SK-N-SH treated with all-trans-retinoic acid at 6 μM for 48 hours (cell line): Measurements from ENCODE around the gene C6orf120.

ENCODE experiments used
- ATAC-seq: fragments of 200-7000 bp; cut with Tn5 transposase; 3 replicates; pipeline ENCODE4 v1.9.1; 2020; ENCODE audit warnings: mild to moderate bottlenecking, moderate library complexity
- ARNTL ChIP-seq: fragments of 450-650 bp; formaldehyde crosslinking; IDR thresholded peaks from 2 replicates; pipeline ENCODE4 v1.5.0; 2020; ENCODE audit warnings: low read depth, mild to moderate bottlenecking, moderate library complexity, borderline replicate concordance
- BACH2 ChIP-seq: fragments of 250-450 bp; sonication (Bioruptor Pico); IDR thresholded peaks from 2 replicates; pipeline ENCODE4 v1.9.0; 2021; ENCODE audit warnings: mild to moderate bottlenecking, borderline replicate concordance
- CREB5 ChIP-seq: fragments of 250-450 bp; sonication (Bioruptor Pico); IDR thresholded peaks from 2 replicates; pipeline ENCODE4 v1.5.1; 2020; ENCODE audit warnings: low read depth, mild to moderate bottlenecking, moderate library complexity
- CSDC2 ChIP-seq: fragments of 250-450 bp; sonication (Bioruptor Pico); IDR thresholded peaks from 2 replicates; pipeline ENCODE4 v1.5.0; 2020; ENCODE audit warnings: mild to moderate bottlenecking, moderate library complexity
- CSRNP3 ChIP-seq: fragments of 250-450 bp; sonication (Bioruptor Pico); IDR thresholded peaks from 2 replicates; pipeline ENCODE4 v1.5.1; 2021; ENCODE audit warnings: mild to moderate bottlenecking, moderate library complexity
- GLIS3 ChIP-seq: fragments of 250-450 bp; sonication (Bioruptor Pico); IDR thresholded peaks from 2 replicates; pipeline ENCODE4 v1.5.0; 2020; ENCODE audit warnings: mild to moderate bottlenecking, moderate library complexity
- ISL1 ChIP-seq: fragments of 250-450 bp; sonication (Bioruptor Pico); IDR thresholded peaks from 2 replicates; pipeline ENCODE4 v2.1.2; 2022; ENCODE audit warnings: mild to moderate bottlenecking, moderate library complexity
- OSR1 ChIP-seq: fragments of 250-450 bp; sonication (Bioruptor Pico); IDR thresholded peaks from 2 replicates; pipeline ENCODE4 v1.8.0; 2022; ENCODE audit warnings: moderate library complexity, mild to moderate bottlenecking, inconsistent platforms
- PATZ1 ChIP-seq: fragments of 250-450 bp; sonication (Bioruptor Pico); IDR thresholded peaks from 2 replicates; pipeline ENCODE4 v1.8.0; 2020; ENCODE audit warnings: mild to moderate bottlenecking, moderate library complexity, borderline replicate concordance
- POU6F1 ChIP-seq: fragments of 250-450 bp; sonication (Bioruptor Pico); IDR thresholded peaks from 2 replicates; pipeline ENCODE4 v1.8.0; 2021; ENCODE audit warnings: low read depth, mild to moderate bottlenecking, moderate library complexity, borderline replicate concordance
- PPARA ChIP-seq: fragments of 250-450 bp; sonication (Bioruptor Pico); IDR thresholded peaks from 2 replicates; pipeline ENCODE4 v1.5.0; 2020; ENCODE audit warnings: mild to moderate bottlenecking, borderline replicate concordance
- RARB ChIP-seq: fragments of 250-450 bp; sonication (Bioruptor Pico); IDR thresholded peaks from 2 replicates; pipeline ENCODE4 v1.8.0; 2021; ENCODE audit warnings: mild to moderate bottlenecking, moderate library complexity
- SNAI2 ChIP-seq: fragments of 250-450 bp; sonication (Bioruptor Pico); IDR thresholded peaks from 2 replicates; pipeline ENCODE4 v1.5.0; 2020; ENCODE audit warnings: mild to moderate bottlenecking, moderate library complexity
- TCF4 ChIP-seq: fragments of 250-450 bp; sonication (Bioruptor Pico); IDR thresholded peaks from 2 replicates; pipeline ENCODE4 v1.8.0; 2021; ENCODE audit warnings: mild to moderate bottlenecking, moderate library complexity, borderline replicate concordance
- TOX ChIP-seq: fragments of 250-450 bp; sonication (Bioruptor Pico); IDR thresholded peaks from 2 replicates; pipeline ENCODE4 v1.8.0; 2021; ENCODE audit warnings: mild to moderate bottlenecking, moderate library complexity, borderline replicate concordance
- TSHZ2 ChIP-seq: fragments of 250-450 bp; sonication (Bioruptor Pico); IDR thresholded peaks from 2 replicates; pipeline ENCODE4 v1.5.0; 2020; ENCODE audit warnings: mild to moderate bottlenecking, moderate library complexity
- ZC3H10 ChIP-seq: fragments of 250-450 bp; sonication (Bioruptor Pico); IDR thresholded peaks from 2 replicates; pipeline ENCODE4 v1.5.1; 2021; ENCODE audit warnings: mild to moderate bottlenecking, moderate library complexity
- ZFP3 ChIP-seq: fragments of 250-450 bp; sonication (Bioruptor Pico); IDR thresholded peaks from 2 replicates; pipeline ENCODE4 v1.5.0; 2020; ENCODE audit warnings: mild to moderate bottlenecking, moderate library complexity
- ZFP30 ChIP-seq: fragments of 450-650 bp; formaldehyde crosslinking; IDR thresholded peaks from 2 replicates; pipeline ENCODE4 v1.5.0; 2022; ENCODE audit warnings: mild to moderate bottlenecking, moderate library complexity
- ZNF565 ChIP-seq: fragments of 450-650 bp; formaldehyde crosslinking; conservative IDR thresholded peaks from 2 replicates; pipeline ENCODE4 v1.5.0; 2020; ENCODE audit warnings: low read depth, mild to moderate bottlenecking, moderate library complexity
- ZNF70 ChIP-seq: fragments of 450-650 bp; formaldehyde crosslinking; IDR thresholded peaks from 2 replicates; pipeline ENCODE4 v1.5.0; 2020; ENCODE audit warnings: mild to moderate bottlenecking, moderate library complexity
- ZNF8 ChIP-seq: fragments of 450-650 bp; formaldehyde crosslinking; IDR thresholded peaks from 2 replicates; pipeline ENCODE4 v1.5.0; 2020; ENCODE audit warnings: mild to moderate bottlenecking, moderate library complexity

Gene C6orf120

GRCh38 chr6:169701954-169702839 lies at the start of gene C6orf120, which contains the start of gene WDR27:
C6orf120 (plus strand) TSS chr6:169702126; CDS start chr6:169702460, 334 bp downstream.
WDR27 (minus strand) TSS chr6:169702029; CDS start chr6:169689005, 13,024 bp downstream.
- ATAC-seq, result peak; percentile 94
- TF ChIP-seq ZNF70 (CRISPR knock-in tag) (no peak), ZFP3 (CRISPR knock-in tag) (0 out of 2 replicates have a peak, but pooled peaks have one; percentile 13)
- TF ChIP-seq, all 23 proteins: peak for 1

GRCh38 chr6:169652896-169653295 lies 49.0 kb upstream of the C6orf120 start:
- TF ChIP-seq SNAI2 (CRISPR knock-in tag) (no peak), ZNF70 (CRISPR knock-in tag) (no peak), GLIS3 (CRISPR knock-in tag) (no peak), PPARA (no peak)
- no peak for ATAC-seq

GRCh38 chr6:169653691-169654090 lies 48.2 kb upstream of the C6orf120 start:
- no peak for TF ChIP-seq TCF4 (CRISPR knock-in tag)
- TF ChIP-seq PPARA, result no peak
- no peak for TF ChIP-seq ZNF8 (CRISPR knock-in tag)
- no peak for TF ChIP-seq CREB5 (CRISPR knock-in tag)
- TF ChIP-seq OSR1 (CRISPR knock-in tag), result no peak
- no peak for TF ChIP-seq POU6F1 (CRISPR knock-in tag)
- no peak for TF ChIP-seq ZFP30 (CRISPR knock-in tag)
- TF ChIP-seq ZNF70 (CRISPR knock-in tag), result no peak
- no peak for TF ChIP-seq CSDC2 (CRISPR knock-in tag)
- TF ChIP-seq ARNTL (CRISPR knock-in tag), result no peak
- no peak for TF ChIP-seq PATZ1
- no peak for TF ChIP-seq ZFP3 (CRISPR knock-in tag)
- no peak for TF ChIP-seq RARB (CRISPR knock-in tag)
- TF ChIP-seq TOX (CRISPR knock-in tag), result no peak
- no peak for TF ChIP-seq ISL1 (CRISPR knock-in tag)
- TF ChIP-seq ZNF565 (CRISPR knock-in tag), result no peak
- no peak for TF ChIP-seq GLIS3 (CRISPR knock-in tag)
- TF ChIP-seq SNAI2 (CRISPR knock-in tag), result no peak
- ATAC-seq, result no peak

- TF ChIP-seq ZNF565 (CRISPR knock-in tag), result no peak
- TF ChIP-seq ZFP3 (CRISPR knock-in tag), result no peak
- no peak for TF ChIP-seq OSR1 (CRISPR knock-in tag)
- no peak for TF ChIP-seq ZC3H10 (CRISPR knock-in tag)
- TF ChIP-seq TSHZ2 (CRISPR knock-in tag), result no peak
- no peak for TF ChIP-seq CSDC2 (CRISPR knock-in tag)
- TF ChIP-seq BACH2 (CRISPR knock-in tag), result no peak
- no peak for TF ChIP-seq ISL1 (CRISPR knock-in tag)
- TF ChIP-seq TOX (CRISPR knock-in tag), result no peak
- TF ChIP-seq PPARA, result no peak
- TF ChIP-seq ZNF8 (CRISPR knock-in tag), result no peak
- TF ChIP-seq ZFP30 (CRISPR knock-in tag), result no peak
- TF ChIP-seq CSRNP3 (CRISPR knock-in tag), result no peak
- TF ChIP-seq RARB (CRISPR knock-in tag), result no peak
- no peak for TF ChIP-seq GLIS3 (CRISPR knock-in tag)
- peak; percentile 89 for ATAC-seq
These were observed 47.1 kb upstream of the C6orf120 start for GRCh38 chr6:169654598-169655391.
